ENCODE results near the gene ACAD10.
A peak's percentile ranks its signal among the peaks of the same experiment; 100 is the strongest.

The ACAD10 gene

DNA sequence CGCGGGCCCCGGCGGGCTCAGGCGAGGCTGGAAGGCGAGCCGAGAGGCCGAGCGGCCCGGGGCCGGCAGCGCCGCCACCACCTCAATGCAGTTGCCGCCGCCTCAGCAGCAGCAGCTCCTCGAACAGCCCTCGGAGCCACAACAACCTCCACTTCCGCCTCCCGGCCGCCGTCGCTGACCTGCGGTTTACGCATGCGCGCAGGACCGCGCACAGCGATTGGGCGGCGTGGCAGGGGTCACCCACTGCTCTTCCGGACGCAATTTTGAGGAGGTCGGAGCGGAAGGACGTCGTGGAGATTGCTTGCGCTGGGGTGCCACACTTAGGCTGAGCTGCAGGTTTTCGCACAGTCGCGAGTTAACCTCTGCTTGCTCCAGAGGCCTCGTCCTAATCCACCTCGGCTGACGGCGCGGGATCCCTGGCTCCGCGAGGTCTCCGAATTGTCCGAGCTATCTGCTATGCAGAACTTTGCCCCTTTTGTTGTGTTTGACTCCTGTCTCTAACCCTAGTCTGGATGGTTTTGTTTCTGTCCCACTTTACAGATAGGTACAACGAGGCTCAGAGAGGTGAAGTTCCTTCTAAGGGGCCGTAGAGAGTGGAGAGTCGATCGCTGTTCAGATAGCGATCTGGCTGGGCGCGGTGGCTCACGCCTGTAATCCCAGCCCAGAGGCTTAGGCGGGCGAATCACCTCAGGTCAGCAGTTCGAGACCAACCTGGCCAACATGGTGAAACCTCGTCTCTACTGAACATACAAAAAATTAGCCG lies at the start of gene ACAD10, which contains the start of gene BRAP:
ACAD10 (plus strand) TSS at position 243 of the 763 bp plus-strand sequence. CDS start 6,657 bp downstream, outside the sequence.
BRAP (minus strand) TSS at position 146 of the 763 bp plus-strand sequence. CDS start 164 bp downstream, outside the sequence.
- TF ChIP-seq MYC (IDR thresholded peaks at IDR 0.05; ENCODE audit: low read depth, low read length) (peak; percentile 67), POLR2A (IDR thresholded peaks at IDR 0.05; ENCODE audit: extremely low read depth, insufficient read length) (peak; percentile 99)
- TF ChIP-seq, protein P1, sequence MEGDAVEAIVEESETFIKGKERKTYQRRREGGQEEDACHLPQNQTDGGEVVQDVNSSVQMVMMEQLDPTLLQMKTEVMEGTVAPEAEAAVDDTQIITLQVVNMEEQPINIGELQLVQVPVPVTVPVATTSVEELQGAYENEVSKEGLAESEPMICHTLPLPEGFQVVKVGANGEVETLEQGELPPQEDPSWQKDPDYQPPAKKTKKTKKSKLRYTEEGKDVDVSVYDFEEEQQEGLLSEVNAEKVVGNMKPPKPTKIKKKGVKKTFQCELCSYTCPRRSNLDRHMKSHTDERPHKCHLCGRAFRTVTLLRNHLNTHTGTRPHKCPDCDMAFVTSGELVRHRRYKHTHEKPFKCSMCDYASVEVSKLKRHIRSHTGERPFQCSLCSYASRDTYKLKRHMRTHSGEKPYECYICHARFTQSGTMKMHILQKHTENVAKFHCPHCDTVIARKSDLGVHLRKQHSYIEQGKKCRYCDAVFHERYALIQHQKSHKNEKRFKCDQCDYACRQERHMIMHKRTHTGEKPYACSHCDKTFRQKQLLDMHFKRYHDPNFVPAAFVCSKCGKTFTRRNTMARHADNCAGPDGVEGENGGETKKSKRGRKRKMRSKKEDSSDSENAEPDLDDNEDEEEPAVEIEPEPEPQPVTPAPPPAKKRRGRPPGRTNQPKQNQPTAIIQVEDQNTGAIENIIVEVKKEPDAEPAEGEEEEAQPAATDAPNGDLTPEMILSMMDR (IDR thresholded peaks at IDR 0.05; ENCODE audit: low read depth, low read length), result no peak
- TF ChIP-seq, protein P2, sequence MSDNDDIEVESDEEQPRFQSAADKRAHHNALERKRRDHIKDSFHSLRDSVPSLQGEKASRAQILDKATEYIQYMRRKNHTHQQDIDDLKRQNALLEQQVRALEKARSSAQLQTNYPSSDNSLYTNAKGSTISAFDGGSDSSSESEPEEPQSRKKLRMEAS (IDR thresholded peaks at IDR 0.05; ENCODE audit: low read depth, low read length), result peak; percentile 77
- DNase-seq (ENCODE audit: low read depth), result peak; percentile 99
- peak within 1 kb of the TSS; percentile 96 for H3K4me3 ChIP-seq (ENCODE audit: low read depth, low read length)

DNA sequence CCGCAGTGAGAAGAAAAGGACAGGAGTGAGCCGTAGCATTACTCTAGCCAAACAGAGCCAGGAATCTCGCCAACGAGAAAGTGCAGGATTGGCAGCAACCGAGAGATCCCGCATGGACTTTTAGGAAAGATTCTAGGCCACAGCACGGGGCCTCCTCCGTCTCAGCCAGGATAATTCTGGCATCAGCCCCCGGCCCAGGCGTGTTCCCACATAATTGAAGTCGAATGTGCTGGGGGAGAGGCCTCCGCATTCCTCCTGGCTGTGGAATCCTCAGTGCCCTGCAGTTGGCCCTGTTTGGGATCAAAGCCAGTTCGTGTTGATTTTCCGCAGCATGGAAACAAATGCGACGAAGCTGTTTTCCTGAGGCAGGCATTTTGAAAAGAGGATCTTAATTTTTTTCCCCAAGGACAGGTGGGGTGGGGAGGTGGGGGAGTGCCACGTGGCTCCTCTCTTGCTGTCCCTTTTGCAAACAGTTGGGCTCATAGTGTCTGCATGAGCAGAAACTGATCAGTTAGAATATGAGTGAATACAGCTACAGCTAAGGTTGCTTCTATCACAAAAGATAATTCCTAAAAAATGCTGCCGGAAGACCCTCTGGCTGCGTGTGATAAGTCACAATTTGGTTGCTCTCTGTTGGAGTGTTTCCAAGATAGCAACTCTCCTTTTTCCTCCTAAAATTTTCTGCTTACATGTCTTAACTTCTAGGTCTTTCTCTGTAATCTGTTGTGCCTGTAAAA lies 49.5 kb upstream of the ACAD10 start:
- TF ChIP-seq, protein P2 (IDR thresholded peaks at IDR 0.05; ENCODE audit: low read depth, low read length), result peak; percentile 47; the same call in 1 of the 2 replicates
- no peak for TF ChIP-seq MYC (IDR thresholded peaks at IDR 0.05; ENCODE audit: low read depth, low read length)
- peak; percentile 25 for DNase-seq (ENCODE audit: low read depth)
- no peak overlapping the region for H3K4me3 ChIP-seq (ENCODE audit: low read depth, low read length)

DNA sequence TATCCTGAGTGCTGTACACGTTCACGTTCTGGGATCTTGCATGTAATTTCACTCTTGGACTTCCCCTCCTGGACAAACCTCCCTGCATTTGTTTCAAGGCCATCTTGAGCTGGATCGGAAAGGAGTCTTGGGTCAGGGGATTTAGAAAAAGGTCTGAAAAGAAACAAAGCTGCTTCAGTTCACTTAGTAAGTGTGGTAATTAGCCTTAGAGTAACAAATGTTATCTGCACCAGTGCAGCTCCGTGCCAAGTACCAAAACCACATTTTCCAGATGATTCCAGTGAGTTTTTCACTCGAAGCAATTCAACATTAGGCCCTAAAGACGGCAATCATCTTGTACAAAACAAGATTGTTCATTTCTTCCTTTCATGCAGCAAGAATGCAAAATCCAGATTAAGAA lies 47.3 kb upstream of the ACAD10 start:
- H3K4me3 ChIP-seq (ENCODE audit: low read depth, low read length), result no peak overlapping the region
- TF ChIP-seq POLR2A (IDR thresholded peaks at IDR 0.05; ENCODE audit: extremely low read depth, insufficient read length) (no peak), MYC (IDR thresholded peaks at IDR 0.05; ENCODE audit: low read depth, low read length) (no peak)
- TF ChIP-seq, protein P1 (IDR thresholded peaks at IDR 0.05; ENCODE audit: low read depth, low read length), result no peak
- TF ChIP-seq, protein P2 (IDR thresholded peaks at IDR 0.05; ENCODE audit: low read depth, low read length), result no peak
- no peak for DNase-seq (ENCODE audit: low read depth)

DNA sequence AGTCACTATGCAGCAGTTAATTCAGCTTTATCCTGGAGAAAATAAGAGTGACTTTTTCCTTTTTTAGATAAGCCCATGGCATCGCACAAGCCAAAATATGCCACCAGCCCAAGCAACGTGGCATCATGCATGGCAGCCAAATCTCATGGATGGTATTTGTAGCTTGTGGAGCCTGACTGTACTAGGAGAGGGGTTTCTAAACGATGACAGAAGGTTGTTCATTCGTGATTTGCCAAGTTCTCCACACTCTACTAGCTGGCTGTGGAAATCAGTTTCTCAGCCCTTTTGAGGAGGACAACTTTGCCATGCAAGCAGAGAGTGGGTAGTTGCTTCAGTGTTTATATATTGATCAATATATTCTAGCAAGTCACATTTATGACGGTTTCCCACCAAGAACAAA lies 45.3 kb upstream of the ACAD10 start:
- no peak for DNase-seq (ENCODE audit: low read depth)
- H3K4me3 ChIP-seq (ENCODE audit: low read depth, low read length), result no peak overlapping the region
- TF ChIP-seq, protein P1 (IDR thresholded peaks at IDR 0.05; ENCODE audit: low read depth, low read length), result no peak
- TF ChIP-seq POLR2A (IDR thresholded peaks at IDR 0.05; ENCODE audit: extremely low read depth, insufficient read length) (no peak), MYC (IDR thresholded peaks at IDR 0.05; ENCODE audit: low read depth, low read length) (no peak)
- TF ChIP-seq, protein P2 (IDR thresholded peaks at IDR 0.05; ENCODE audit: low read depth, low read length), result no peak

DNA sequence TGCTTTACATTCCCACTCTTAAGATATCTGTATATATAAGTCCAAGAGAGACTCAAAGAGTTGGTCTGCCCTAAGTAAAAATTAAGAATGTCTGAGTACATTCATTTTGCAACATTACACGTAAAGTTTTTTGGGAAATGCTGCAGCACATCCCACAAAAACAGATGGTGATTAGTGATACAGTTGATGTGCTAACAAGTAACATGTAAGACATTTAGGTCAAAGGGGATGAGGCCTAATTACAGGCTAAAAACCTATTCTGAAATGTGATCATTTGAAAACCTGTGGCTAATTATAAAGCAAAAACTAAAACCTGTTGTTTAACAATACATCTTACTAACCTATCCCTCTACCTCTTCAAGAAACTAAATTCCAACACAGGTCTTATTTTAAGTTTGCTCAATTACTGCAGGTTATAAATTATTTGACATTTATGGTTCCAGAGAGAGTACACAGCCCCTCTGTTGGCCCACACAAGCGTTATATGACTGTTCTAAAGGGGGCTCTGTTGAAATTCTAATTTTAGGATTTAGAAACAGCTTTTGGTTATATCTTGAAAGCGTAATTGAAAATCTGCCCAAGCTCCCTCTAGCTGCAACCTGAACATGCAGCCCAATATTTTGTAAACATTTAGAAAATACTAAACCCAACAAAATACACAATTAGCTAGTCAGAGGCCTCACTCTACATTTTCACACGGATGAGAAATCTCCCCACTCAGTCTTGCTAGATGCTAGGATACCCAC lies 43.0 kb upstream of the ACAD10 start:
- TF ChIP-seq, protein P1 (IDR thresholded peaks at IDR 0.05; ENCODE audit: low read depth, low read length), result no peak
- TF ChIP-seq MYC (IDR thresholded peaks at IDR 0.05; ENCODE audit: low read depth, low read length) (no peak), POLR2A (IDR thresholded peaks at IDR 0.05; ENCODE audit: extremely low read depth, insufficient read length) (no peak)
- TF ChIP-seq, protein P2 (IDR thresholded peaks at IDR 0.05; ENCODE audit: low read depth, low read length), result no peak
- no peak overlapping the region for H3K4me3 ChIP-seq (ENCODE audit: low read depth, low read length)
- DNase-seq (ENCODE audit: low read depth), result no peak

Data from NB4 (cell line).